ENCODE measurements around the gene AP3M1.

The AP3M1 gene

DNA sequence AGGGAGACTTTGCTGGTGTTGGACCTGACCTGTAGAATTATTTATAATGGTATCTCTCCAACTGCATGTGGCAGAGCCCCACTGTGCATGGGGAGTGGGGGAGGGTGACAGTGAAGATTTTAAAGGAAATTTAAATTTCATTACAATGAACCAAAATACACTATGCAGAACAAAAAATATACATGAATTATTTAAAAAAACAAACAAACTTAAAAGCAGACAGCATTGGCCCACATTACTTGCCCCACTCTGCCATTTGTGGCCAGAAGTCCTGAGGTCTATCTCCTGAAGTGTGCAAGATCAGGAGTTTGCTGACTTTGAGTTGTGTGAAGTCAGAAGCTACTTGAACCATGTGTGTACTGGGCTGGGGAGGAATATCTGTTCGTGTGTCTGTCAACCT lies 40.5 kb downstream of the AP3M1 start:
- no peak for FAIRE-seq

DNA sequence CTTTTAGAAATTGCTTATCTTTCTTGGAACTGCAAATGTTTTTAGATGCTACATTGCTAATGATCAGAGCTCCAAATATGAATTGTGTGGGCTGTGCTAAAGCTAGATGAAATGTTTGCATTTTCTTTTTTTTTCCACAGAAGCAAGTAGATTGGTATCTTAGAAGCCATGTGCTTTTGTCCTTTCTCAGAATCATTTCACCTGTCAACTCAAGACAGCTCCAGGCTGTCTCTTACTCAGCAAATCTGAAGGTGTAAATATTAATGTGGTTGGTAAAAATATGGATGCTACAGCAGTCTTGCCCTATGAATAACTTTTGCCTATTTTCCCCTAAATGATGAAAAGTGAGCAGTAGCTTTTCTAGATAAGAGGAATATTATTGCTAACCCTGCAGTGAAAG lies 41.2 kb downstream of the AP3M1 start:
- FAIRE-seq, result no peak

DNA sequence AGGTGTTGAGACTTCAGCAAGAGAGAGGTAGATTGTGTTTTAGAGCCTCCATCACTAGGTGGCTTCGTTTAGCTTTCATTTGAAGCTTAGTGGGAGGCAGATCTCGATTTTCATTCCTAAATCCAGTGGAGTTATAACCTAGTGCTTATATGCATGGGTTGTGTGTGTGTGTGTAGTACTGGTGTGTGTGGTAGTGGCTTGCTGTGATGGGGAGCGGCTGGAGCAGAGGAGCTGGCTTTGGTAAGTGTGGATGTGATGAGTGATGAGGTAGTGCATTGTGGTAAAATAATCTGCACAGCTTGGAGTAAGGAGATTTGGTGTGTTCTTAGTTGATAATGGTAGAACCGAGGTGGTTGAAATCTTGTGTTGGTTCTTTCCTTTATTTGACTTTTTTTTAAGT lies 43.2 kb downstream of the AP3M1 start:
- FAIRE-seq, result no peak

DNA sequence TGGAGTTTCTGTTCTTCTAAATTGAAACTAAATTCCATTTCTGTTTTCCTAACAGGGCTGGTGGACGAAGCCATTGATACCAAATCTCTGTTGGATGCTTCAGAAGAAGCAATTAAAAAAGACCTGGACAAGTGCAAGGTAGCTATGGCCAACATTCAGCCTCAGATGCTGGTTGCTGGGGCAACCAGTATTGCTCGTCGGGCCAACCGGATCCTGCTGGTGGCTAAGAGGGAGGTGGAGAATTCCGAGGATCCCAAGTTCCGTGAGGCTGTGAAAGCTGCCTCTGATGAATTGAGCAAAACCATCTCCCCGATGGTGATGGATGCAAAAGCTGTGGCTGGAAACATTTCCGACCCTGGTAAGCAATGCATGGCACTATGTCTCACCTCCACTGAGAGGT lies 45.6 kb downstream of the AP3M1 start:
- no peak for FAIRE-seq

DNA sequence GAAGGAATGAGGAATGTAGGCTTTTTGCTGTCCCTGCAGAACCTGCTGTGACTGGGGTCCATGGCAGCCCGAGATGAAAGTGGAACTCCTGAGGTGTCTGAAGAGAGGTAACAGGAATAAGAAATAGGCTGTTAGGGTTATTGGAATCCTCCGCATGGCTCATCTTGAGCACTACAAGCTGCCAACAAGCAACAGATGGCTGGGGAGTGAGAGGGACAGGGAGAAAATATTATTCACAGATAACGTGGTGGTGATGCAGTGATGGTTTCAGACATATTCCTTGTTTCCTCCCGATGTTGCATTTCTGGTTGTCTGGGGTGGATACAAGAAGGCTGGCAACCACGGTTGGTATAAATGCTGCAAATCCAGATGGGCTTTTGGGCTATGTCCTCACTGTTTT lies 46.1 kb downstream of the AP3M1 start:
- no peak for FAIRE-seq

DNA sequence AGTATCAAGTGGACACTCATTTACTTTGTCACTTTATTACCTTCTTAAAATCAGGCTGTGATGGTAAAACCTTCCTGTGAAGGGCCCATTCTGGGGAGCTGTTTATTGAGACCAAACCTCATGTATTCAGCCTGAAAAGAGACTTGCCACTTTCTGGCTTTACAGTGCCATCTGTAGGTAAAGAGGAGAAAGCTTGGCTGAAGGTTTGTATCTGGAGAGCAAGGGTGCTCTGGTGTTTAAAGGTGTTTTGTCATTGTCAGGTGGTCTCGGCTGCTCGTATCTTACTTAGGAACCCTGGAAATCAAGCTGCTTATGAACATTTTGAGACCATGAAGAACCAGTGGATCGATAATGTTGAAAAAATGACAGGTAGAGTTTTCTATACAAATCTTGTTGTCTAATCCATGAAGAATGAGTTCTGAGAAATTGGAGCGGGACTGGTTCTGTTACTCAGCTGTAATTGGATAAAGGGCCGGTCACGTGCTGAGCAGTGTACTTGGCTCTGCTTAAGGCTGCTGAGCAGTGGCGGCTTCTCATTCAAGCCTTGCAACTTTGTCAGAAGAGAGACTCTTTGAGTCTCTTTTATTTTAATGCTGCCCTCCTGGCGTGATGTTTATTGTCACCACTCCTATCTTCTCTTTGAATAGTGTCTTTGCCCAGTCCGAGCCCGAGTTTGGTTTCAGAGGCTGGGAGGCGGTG lies 46.9 kb downstream of the AP3M1 start:
- peak; percentile 30 for FAIRE-seq

DNA sequence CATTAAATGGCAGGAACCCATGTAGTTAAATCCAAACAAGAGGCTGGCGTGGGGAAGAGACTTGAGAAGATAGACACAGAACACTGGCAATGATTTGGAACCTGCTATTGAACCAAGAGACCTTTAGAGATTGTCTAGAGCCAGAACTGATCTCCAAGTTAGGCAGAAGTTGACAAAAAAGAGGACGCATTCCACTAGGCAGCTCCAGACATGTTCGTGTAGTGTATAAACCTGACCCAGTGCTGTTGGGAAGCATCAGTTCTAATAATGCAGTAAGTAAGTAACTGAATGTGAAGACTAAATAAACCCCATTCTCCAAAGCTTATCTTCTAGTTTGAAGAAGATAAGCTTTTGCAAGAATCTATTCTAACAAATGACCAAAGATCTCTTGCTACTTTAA lies 50.8 kb downstream of the AP3M1 start:
- FAIRE-seq, result no peak

DNA sequence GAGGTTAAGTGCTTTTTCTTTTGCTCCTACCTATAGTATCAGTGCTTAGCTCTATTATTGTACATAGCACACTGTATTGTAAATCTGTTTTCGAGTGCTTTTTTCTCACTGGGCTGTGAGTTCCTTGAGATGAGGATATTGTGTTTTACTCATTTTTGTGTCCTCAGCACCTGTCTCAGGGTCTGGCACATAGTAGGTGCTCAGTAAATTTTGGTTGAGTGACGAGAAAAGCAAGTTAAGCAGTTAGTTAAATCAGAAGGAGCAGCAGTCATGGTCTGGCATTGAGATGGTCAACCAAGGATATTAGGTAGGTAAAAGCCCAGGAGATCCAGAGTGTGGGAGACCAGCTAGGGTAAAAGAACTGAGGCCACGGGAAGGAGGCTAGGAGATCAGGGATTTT lies 51.2 kb downstream of the AP3M1 start:
- no peak for FAIRE-seq

DNA sequence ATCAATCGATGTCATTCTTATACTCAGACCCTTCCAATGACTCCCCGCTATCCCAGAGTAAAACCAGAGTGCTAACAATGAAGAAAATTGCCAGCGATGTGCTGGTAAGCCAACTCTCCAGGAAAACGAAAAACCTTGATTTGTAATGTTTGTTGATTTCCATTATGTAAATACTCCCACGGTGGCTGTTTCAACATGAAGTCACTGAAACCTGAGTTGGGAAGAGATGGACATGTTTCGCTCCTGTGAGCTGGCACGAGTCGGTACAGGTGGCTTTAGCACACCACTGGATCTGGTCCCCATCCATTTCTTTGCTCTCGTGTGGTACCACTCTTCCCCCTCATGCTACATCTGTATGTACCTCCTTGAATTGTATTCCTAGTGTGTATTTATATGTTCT lies 52.9 kb downstream of the AP3M1 start:
- FAIRE-seq, result no peak

DNA sequence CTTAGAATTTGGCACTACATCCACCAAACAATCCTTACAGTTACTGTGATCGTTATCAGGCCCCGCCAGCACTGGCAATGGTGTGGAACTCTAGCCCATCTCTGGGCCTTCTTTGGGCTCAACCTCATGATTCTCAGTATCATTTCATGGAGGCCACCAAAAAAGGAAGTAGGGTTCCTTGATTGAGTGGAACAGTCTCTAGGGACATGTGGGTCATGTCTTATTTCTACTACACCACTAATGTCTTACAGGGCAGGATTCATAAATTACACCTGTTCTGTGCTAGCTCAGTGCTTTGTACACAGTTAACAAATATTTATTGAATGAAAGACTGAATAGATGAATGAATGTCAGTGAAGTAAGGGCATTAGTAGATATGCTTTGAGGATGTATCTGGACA lies 53.9 kb downstream of the AP3M1 start:
- no peak for FAIRE-seq

DNA sequence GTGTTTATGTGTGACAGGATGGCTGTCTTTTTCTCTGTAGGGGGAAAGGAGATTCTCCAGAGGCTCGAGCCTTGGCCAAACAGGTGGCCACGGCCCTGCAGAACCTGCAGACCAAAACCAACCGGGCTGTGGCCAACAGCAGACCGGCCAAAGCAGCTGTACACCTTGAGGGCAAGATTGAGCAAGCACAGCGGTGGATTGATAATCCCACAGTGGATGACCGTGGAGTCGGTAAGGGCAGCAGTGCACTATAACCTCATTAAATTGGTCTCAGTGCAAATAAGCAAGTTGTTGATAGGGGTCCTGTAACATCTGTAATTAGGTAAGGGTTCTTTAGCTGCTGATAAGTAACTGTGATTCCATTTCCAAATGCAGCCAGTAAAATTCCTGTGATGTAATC lies 56.4 kb downstream of the AP3M1 start:
- FAIRE-seq, result no peak

DNA sequence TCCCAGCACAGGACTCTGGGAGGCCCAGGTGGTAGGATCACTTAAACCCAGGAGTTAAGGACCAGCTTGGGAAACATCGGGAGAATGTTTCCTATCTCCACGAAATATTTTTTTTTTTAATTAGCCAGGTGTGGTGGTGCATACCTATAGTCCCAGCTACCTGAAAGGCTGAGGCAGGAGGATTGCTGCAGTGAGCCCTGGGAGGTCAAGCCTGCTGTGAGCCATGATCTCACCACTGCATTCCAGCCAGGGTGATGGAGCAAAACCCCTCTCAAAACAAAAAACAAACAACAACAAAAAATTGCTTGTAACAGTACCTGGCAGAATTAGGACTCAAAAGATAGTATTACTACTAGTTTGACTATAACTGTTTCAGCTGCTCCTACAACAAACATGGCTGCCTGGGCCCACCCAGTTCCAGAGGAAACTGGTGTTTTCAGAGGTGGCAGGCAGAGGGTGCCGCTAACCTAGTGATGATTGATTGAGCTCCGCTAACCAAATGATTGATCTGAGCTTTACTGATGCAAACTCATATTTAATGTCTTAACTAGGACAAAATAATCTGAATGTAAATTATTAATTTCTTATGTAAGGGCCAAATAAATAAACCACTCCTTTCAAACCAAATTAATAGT lies 57.0 kb downstream of the AP3M1 start:
- FAIRE-seq, result no peak

DNA sequence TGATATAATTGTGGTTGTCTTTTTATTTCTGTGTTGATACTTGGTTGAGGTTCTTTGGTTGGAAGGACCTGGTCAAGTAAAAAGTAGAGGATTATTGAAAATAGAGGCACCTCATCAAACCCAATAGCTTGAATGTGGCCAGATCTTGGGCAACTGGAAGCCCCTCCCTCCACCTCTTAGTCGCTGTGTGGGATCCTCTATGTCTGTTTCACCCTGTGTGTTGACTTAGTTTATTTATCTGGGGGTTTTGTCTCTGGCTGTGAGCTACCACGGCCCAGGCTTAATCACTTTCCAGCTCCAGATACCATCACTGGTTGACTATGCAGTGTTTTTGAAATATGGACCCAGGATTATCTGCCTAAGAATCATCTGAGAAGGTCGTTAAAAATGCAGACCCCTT lies 58.3 kb downstream of the AP3M1 start:
- no peak for FAIRE-seq

DNA sequence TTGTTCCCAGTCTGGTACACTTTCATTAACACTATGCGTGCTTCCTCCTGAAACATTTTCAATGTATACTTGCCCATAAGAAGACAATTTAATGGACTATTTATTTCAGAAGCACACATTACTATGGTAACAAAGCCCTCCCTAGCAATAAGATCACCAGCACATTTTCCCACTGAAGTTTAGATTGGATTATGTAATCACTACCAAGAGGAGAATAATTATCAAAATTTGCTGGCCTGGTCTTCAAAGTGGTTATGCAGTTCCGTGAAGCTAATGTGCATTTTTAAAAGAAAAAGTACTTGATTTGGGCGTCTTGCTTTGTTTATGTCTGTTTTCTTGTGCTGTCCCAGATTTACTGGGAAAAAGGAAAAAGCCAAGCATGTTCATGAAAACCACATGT lies 61.9 kb downstream of the AP3M1 start:
- FAIRE-seq, result no peak

DNA sequence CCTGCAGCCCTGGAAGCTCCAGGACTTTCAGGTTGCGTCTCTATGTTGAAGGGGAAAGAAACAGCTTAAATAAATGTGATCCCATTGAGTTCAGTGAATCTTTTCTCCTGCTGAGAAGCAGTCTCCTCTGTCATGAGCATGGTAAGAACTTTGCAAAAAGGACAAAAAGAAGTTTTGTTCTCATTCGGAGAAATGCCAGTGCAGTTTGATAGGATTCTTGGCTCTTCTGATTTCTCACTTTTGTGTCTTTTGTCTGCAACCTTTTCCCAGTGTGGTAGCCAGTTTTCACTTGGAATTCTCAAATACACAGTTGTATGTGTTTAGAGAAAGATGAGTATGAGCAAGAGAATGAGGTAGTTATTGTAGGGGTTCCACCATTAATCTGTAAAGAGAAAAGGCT lies 64.3 kb downstream of the AP3M1 start:
- FAIRE-seq, result no peak

DNA sequence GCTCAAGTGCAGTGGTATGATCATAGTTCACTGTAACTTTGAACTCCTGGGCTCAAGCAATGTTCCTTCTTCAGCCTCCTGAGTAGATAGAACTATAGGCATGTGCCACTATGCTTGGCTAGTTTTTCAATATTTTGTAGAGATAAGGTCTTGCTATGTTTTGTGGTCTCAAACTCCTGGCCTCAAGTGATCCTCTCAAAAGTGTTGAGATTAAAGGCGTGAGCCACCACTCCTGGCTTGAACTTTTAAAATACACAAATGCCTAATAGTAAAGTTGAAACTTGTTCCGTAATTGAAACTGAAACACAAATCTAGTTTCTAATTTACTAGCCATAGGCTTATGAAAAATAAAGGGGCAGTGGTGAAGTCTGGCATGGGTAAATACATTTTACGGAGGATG lies 65.7 kb downstream of the AP3M1 start:
- FAIRE-seq, result no peak

DNA sequence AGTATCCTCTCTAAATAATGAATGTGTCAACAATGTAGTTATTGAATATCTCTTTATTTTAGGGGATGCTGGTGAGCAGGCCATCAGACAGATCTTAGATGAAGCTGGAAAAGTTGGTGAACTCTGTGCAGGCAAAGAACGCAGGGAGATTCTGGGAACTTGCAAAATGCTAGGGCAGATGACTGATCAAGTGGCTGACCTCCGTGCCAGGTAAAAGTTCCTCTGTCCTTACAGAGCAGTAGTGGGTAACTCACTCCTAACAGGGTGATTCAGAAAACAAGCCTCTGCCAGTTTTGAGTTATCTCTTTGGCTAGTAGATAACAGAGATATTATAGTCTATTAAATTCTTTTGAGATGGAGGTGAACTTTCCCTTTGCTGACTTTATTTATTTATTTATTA lies 67.3 kb downstream of the AP3M1 start:
- FAIRE-seq, result no peak

DNA sequence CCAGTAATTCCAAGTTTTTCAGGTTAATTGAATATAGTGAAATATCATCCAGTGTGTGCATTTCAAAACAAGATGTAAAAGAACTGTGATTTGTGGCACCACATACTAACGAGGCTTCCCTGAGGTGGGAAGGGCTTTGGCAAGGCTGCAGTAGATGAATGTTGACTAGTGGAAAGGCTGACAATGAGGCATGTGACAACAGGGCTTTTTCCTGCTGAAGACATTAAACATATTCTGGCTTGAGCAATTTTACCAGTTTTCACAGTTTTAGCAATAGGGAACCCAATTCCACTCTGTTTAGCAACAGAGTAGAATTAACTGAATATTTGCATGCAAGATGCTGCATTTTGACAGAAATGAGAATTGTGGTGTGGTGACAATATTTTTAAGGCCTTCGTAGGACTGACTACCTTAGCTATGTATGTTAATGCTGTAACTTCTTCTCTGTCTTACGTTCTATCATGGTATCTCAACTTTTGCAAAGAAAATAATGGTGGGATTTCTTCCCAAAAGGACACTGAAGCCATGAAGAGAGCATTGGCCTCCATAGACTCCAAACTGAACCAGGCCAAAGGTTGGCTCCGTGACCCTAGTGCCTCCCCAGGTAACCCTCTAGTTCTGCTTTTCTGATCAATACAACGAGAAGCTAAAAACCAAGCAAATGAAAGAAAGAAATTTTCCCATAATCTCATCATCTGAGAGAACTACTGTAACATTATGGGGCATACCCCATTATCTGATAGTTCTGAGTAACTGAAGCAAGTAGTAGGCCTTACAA lies 68.5 kb downstream of the AP3M1 start:
- FAIRE-seq, result no peak

DNA sequence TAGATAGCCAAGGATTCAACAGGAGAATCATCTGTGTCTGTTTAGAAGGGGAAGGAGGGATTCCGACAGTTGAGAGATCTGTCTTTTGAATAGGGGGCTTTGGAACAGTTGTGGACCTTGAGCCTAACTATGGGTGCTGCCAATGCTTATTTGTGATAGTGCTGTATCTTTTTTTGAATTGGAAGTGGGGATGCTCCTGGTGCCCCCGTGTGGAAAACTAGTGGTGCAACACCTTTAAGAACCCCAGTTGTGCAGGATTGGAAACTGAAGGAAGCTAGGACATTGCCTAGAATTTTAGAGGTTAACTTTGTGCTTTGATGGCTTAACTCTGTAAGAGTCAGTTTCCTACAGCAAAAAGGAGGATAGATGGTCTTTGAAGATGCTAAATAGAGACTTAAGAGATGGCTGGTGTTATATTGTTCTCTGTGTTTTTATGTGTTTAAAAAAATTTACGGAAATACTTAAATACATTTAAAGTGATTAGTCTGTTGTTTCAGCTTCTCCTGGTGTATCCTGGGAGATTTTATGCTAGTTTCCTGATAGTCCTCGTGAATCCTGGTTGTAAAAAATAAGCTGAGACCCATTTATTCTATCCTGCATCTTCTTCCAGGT lies 69.3 kb downstream of the AP3M1 start:
- FAIRE-seq, result peak; percentile 39

DNA sequence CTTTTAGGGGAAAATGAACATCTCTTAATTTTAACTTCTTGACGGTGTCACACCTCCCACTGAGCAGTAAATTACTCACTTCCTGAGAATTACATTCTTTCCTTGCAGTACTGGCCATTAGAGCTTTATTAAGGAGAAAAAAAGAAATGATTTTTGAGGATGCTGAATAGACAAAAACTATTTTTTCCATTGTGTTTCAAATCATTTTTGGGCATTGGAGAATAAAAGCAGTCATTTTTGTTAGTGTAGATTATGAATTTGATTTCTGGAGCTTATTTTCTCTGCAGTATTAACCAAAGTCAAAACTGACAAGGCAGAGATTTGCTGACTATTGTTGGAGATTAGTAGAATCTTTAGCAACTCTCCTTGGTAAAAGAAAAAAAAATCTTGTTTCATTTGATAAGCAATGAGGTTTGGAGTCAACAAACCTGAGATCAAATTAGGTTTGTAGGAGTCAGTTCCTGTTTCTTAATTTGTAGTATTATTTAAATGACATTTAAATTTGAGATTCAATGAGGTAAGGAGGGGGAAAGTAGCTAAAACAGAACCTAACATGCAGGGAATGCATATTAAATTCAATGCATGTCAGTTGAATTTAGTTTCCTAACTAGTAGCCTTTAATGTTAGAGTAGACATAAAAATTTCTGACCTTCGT lies 70.6 kb downstream of the AP3M1 start:
- FAIRE-seq, result no peak

DNA sequence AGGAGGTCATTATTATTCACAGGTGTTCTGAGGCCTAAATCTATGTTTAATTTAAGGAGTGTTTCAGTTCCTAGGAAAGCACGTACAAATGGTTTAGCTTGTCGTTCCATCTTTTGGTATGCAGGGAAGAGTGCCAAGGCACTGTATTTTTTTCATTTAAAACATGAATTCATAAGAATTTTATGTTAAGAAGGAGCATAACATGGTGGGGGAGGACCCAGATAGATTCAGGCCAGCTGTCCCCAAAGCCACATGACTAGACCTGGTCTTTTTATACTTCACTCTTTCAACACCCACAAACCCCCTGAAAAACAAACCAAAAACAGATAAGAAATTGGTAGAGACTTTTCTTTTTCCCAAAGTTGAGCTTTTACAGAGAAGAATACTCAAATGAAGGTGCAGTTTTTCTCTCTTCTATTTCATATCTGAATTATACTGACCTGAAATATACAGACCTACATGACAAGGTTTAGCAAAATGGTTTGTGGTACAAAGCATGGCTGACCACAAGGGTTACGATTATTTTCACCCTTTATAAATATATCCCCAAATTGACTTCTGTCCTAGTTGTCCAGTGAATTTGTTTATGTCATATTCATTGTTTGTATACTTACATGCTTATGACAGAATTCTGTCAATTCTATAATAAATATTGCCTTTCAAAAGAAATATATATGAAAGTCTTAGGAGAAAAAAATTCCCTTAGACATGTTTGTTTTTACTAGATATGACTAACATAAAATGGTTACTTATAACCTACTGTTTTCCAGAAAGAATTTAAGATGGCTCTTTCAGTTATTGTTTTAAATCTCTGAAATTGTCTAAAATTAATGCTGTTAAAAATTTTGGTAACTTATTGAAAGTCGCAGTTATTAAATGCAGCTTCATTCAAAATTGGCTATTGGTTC lies 71.3 kb downstream of the AP3M1 start:
- FAIRE-seq, result peak; percentile 63

DNA sequence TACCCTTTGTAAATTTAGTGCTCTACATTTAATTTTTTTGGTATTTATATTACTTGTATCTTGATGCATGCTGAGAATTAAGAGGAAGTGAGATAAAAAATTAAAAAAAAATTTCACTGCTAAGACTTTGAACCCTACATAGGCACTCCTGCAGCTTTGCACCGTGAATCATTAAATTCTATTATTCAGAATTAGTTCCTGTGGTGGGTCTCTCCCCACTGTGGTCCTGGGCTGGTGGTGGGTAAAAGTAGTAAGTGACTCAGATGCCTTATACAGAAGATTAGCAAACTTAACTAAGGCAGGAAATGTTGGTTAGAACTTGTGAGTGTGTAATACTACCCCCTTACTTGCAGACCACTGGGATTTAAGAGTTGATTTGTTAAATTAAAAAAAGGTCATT lies 72.6 kb downstream of the AP3M1 start:
- FAIRE-seq, result no peak
